Renal cortex interstitium (tissue), 11 donors: Measurements from ENCODE around the gene TCF7L1. TPM values are rescaled to one million over a fixed set of nuclear protein-coding genes. Genes with fewer than 3 reads are reported as not detected.
"Not testable (repeated sequence)": the region's sequence is repeated elsewhere in the genome, so short reads cannot be mapped to it uniquely, and the experiment has no call there.

Source experiments
- DNase-seq, 11 donors: peaks; one replicate each; pipeline ENCODE4 v3.0.0-alpha.2; 2013; ENCODE audit warnings: low read depth in 9 of 11, low spot score in 4 of 11; ENCODE audit errors: extremely low read depth in 1 of 11
- polyA plus RNA-seq, 3 donors: library from polyadenylated mRNA; unstranded; fragments of 120-200 nt; gene quantifications; one replicate each; pipeline ENCODE4 v1.2.1, GENCODE V29; 2013; ENCODE audit not compliant: insufficient read length in 3 of 3

The TCF7L1 gene
- polyA plus RNA-seq, 3 donors = 49.9 to 60.9 (median 57.8) TPM

GRCh38 chr2:85324639-85325465 is 191.7 kb downstream of the TCF7L1 start:
- DNase-seq = peak in 3 of 11 donors; percentile 13 to 54 (median 23)

- no peak for DNase-seq
These were observed 192.2 kb downstream of the TCF7L1 start for GRCh38 chr2:85325466-85325811.

- DNase-seq = peak in 1 of 11 donors; percentile 18
These were observed 193.4 kb downstream of the TCF7L1 start for GRCh38 chr2:85326406-85327159.

- DNase-seq = no peak
These were observed 194.1 kb downstream of the TCF7L1 start for GRCh38 chr2:85327160-85327821.

GRCh38 chr2:85327822-85328617 is 194.8 kb downstream of the TCF7L1 start, which contains the start of gene TGOLN2:
TGOLN2 (minus strand) TSS chr2:85327989; CDS start chr2:85327962, 27 bp downstream.
- DNase-seq = peak; percentile 76 to 93 (median 87)

- no peak for DNase-seq
These were observed 196.0 kb downstream of the TCF7L1 start for GRCh38 chr2:85329181-85329651.

GRCh38 chr2:85329701-85330100 is 196.5 kb downstream of the TCF7L1 start:
- not testable (repeated sequence) for DNase-seq

- no peak for DNase-seq
These were observed 197.8 kb downstream of the TCF7L1 start for GRCh38 chr2:85330839-85331636.

- DNase-seq = not testable (repeated sequence)
These were observed 200.7 kb downstream of the TCF7L1 start for GRCh38 chr2:85333877-85334276.

- DNase-seq = no peak
These were observed 201.7 kb downstream of the TCF7L1 start for GRCh38 chr2:85334928-85335327.

- no peak for DNase-seq
These were observed 207.1 kb downstream of the TCF7L1 start for GRCh38 chr2:85340034-85340892.

GRCh38 chr2:85341269-85342029 is 208.3 kb downstream of the TCF7L1 start:
- DNase-seq = no peak

- DNase-seq = no peak
These were observed 209.0 kb downstream of the TCF7L1 start for GRCh38 chr2:85342156-85342555.

GRCh38 chr2:85343207-85343895 is 210.2 kb downstream of the TCF7L1 start:
- DNase-seq = not testable (repeated sequence)

- DNase-seq = no peak
These were observed 211.3 kb downstream of the TCF7L1 start for GRCh38 chr2:85344356-85344954.
